GM21786 (cell line): ENCODE measurements around the gene TEX101.
"Not testable (repeated sequence)": the region's sequence is repeated elsewhere in the genome, so short reads cannot be mapped to it uniquely, and the experiment has no call there.

Source experiments
- ATAC-seq: cut with Tn5 transposase; IDR thresholded peaks from one replicate; pipeline ENCODE4 v1.9.1; 2021; ENCODE audit not compliant: unreplicated experiment

The TEX101 gene

GRCh38 chr19:43414554-43414953, at the start of gene TEX101:
TSS of gene TEX101 (plus strand) at chr19:43414890. CDS start at chr19:43415920, 1,030 bp downstream.
- ATAC-seq: no peak

GRCh38 chr19:43365677-43366076, 49.0 kb upstream of the TEX101 start:
- ATAC-seq: not testable (repeated sequence)

GRCh38 chr19:43367822-43368221, 46.9 kb upstream of the TEX101 start:
- no peak for ATAC-seq

- ATAC-seq: not testable (repeated sequence)
These were observed 45.8 kb upstream of the TEX101 start for GRCh38 chr19:43368897-43369296.

- ATAC-seq: no peak
These were observed 42.8 kb upstream of the TEX101 start for GRCh38 chr19:43371909-43372308.

- no peak for ATAC-seq
These were observed 42.2 kb upstream of the TEX101 start for GRCh38 chr19:43372462-43372861.

- ATAC-seq: not testable (repeated sequence)
These were observed 37.1 kb upstream of the TEX101 start for GRCh38 chr19:43377624-43378023.

GRCh38 chr19:43380008-43380407, 34.7 kb upstream of the TEX101 start:
- no peak for ATAC-seq

GRCh38 chr19:43380771-43381386, 33.8 kb upstream of the TEX101 start:
- no peak for ATAC-seq

- not testable (repeated sequence) for ATAC-seq
These were observed 32.0 kb upstream of the TEX101 start for GRCh38 chr19:43382586-43383216.

GRCh38 chr19:43383254-43383653, 31.4 kb upstream of the TEX101 start:
- ATAC-seq: not testable (repeated sequence)

- not testable (repeated sequence) for ATAC-seq
These were observed 30.9 kb upstream of the TEX101 start for GRCh38 chr19:43383759-43384158.

- ATAC-seq: not testable (repeated sequence)
These were observed 23.7 kb upstream of the TEX101 start for GRCh38 chr19:43390903-43391551.

GRCh38 chr19:43391552-43391935, 23.1 kb upstream of the TEX101 start:
- ATAC-seq: not testable (repeated sequence)

GRCh38 chr19:43393501-43393900, 21.2 kb upstream of the TEX101 start:
- not testable (repeated sequence) for ATAC-seq

GRCh38 chr19:43395561-43395960, 19.1 kb upstream of the TEX101 start:
- ATAC-seq: no peak

- no peak for ATAC-seq
These were observed 8.4 kb upstream of the TEX101 start for GRCh38 chr19:43406297-43406696.

GRCh38 chr19:43407416-43408005, 7.2 kb upstream of the TEX101 start:
- ATAC-seq: no peak

- no peak for ATAC-seq
These were observed 6.6 kb upstream of the TEX101 start for GRCh38 chr19:43408043-43408442.

GRCh38 chr19:43409415-43409814, 5.3 kb upstream of the TEX101 start:
- ATAC-seq: no peak

- no peak for ATAC-seq
These were observed 2.2 kb upstream of the TEX101 start for GRCh38 chr19:43412441-43412840.
